Retinal pigment epithelial cell (primary cell): ENCODE results near the gene RAB6A.

ENCODE experiments used
- DNase-seq: peaks from one replicate; pipeline ENCODE4 v3.0.0-alpha.2; 2010; ENCODE audit warnings: low read depth
- H3K4me3 ChIP-seq: 2 replicates; pipeline ENCODE4 v1.5.1; 2011; ENCODE audit warnings: mild to moderate bottlenecking, low read length, control low read depth, moderate library complexity
- TF ChIP-seq, protein P1 (sequence below): conservative IDR thresholded peaks from 2 replicates; pipeline ENCODE4 v1.5.1; 2011; ENCODE audit warnings: low read depth, low read length, control low read depth, inconsistent platforms

RAB6A gene

GRCh38 chr11:73761403-73761945 is 600 bp upstream of the RAB6A start:
- H3K4me3 ChIP-seq, result peak overlapping the region; percentile 45
- DNase-seq, result no peak
- TF ChIP-seq, protein P1, sequence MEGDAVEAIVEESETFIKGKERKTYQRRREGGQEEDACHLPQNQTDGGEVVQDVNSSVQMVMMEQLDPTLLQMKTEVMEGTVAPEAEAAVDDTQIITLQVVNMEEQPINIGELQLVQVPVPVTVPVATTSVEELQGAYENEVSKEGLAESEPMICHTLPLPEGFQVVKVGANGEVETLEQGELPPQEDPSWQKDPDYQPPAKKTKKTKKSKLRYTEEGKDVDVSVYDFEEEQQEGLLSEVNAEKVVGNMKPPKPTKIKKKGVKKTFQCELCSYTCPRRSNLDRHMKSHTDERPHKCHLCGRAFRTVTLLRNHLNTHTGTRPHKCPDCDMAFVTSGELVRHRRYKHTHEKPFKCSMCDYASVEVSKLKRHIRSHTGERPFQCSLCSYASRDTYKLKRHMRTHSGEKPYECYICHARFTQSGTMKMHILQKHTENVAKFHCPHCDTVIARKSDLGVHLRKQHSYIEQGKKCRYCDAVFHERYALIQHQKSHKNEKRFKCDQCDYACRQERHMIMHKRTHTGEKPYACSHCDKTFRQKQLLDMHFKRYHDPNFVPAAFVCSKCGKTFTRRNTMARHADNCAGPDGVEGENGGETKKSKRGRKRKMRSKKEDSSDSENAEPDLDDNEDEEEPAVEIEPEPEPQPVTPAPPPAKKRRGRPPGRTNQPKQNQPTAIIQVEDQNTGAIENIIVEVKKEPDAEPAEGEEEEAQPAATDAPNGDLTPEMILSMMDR, result no peak

GRCh38 chr11:73760135-73760678 is 667 bp downstream of the RAB6A start:
- H3K4me3 ChIP-seq, result peak overlapping the region; percentile 98
- no peak for DNase-seq
- TF ChIP-seq, protein P1, result no peak

DNA sequence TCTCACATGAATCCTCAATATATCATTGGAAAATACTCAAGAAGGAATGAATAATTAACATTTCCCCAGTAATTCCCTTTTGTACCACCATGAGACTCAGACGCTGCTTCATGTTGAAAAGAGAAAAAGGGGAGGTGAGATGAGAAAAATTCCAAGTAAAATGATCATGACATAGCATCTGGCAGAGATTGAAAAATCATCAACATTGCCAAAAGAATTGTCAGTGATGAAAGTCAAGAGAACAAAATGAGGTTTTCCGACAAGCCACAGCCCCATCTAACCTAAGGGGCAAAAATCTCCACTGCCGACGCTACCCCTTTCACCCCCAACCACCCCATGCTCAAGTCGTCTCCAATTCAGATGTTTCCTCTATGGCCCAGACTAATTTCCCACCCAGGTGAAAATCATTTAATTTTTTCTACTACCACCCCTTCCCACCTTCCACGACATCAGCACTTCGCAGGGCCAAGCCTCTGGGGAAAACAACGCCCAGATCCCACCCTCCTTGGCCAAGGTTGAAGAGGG is 1.2 kb downstream of the RAB6A start:
- DNase-seq, result no peak
- peak overlapping the region; percentile 98 for H3K4me3 ChIP-seq
- TF ChIP-seq, protein P1, result peak; percentile 21

DNA sequence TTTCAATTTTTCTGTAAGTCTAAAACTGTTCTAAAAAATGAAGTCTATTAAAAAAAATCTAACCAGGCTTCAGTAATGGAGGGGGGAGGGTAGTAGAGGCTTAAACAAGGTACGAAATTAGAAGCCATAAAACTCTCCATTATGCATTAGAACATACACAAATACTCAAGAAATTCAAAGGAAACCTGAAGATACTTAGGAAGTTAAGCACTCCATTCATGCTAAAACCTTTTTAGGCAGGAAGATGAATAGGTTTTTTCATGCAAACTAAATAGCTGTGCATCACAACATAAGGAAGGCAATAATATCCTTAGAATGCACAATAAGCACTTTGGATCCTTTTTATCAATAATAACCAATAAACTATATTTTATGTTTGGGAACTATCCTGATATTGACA is 2.4 kb downstream of the RAB6A start:
- DNase-seq, result no peak
- TF ChIP-seq, protein P1, result no peak
- H3K4me3 ChIP-seq, result peak overlapping the region; percentile 98

- DNase-seq, result no peak
- TF ChIP-seq, protein P1, result no peak
- no peak overlapping the region for H3K4me3 ChIP-seq
Observed at GRCh38 chr11:73757598-73757997, 3.3 kb downstream of the RAB6A start.

- no peak for DNase-seq
- TF ChIP-seq, protein P1, result no peak
- no peak overlapping the region for H3K4me3 ChIP-seq
Observed at GRCh38 chr11:73755670-73756069, 5.2 kb downstream of the RAB6A start.

DNA sequence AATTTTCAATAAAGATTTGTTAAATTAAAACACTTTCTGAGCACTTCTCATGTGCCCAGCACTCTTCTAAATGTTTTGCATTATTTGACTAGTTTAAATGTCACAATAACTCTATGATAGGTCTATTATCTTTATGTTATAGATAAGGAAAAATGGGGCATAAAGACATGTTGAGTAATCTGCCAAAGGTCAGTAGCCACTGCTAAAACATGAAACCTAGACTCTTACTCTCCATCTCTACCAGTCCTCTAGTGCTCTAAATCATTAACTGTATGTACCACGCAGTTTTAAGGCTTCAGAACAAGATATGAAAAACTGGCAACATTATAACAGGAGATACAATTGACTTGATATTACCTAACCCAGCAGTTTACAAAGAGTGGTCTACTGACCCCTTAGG is 6.9 kb downstream of the RAB6A start:
- no peak for DNase-seq
- TF ChIP-seq, protein P1, result no peak

More for the DNA sequence above, 6.9 kb downstream of the RAB6A start:
- H3K4me3 ChIP-seq, result no peak overlapping the region
